ENCODE measurements around the gene SLC1A2. TPM values are rescaled to one million over a fixed set of nuclear protein-coding genes. Genes with fewer than 3 reads are reported as not detected.

Gene SLC1A2
- total RNA-seq, 1 experiment from 2014 or later: 1.7 TPM

- DNase-seq (ENCODE audit: low spot score): no peak
These were observed 5.8 kb downstream of the SLC1A2 start for GRCh38 chr11:35413598-35413997.

GRCh38 chr11:35412285-35412684 lies 7.1 kb downstream of the SLC1A2 start:
- peak; percentile 34 for DNase-seq (ENCODE audit: low spot score)

- no peak for DNase-seq (ENCODE audit: low spot score)
These were observed 12.3 kb downstream of the SLC1A2 start for GRCh38 chr11:35407041-35407440.

GRCh38 chr11:35404388-35404775 lies 15.0 kb downstream of the SLC1A2 start:
- DNase-seq (ENCODE audit: low spot score): peak; percentile 83

GRCh38 chr11:35403765-35404387 lies 15.5 kb downstream of the SLC1A2 start:
- no peak for DNase-seq (ENCODE audit: low spot score)

- no peak for DNase-seq (ENCODE audit: low spot score)
These were observed 16.4 kb downstream of the SLC1A2 start for GRCh38 chr11:35402751-35403660.

- DNase-seq (ENCODE audit: low spot score): no peak
These were observed 20.5 kb downstream of the SLC1A2 start for GRCh38 chr11:35398881-35399280.

GRCh38 chr11:35394941-35395340 lies 24.4 kb downstream of the SLC1A2 start:
- DNase-seq (ENCODE audit: low spot score): no peak

- no peak for DNase-seq (ENCODE audit: low spot score)
These were observed 26.3 kb downstream of the SLC1A2 start for GRCh38 chr11:35393098-35393497.

GRCh38 chr11:35391922-35392688 lies 27.3 kb downstream of the SLC1A2 start:
- DNase-seq (ENCODE audit: low spot score): peak; percentile 85

- peak; percentile 85 for DNase-seq (ENCODE audit: low spot score)
These were observed 28.3 kb downstream of the SLC1A2 start for GRCh38 chr11:35390737-35391682.

GRCh38 chr11:35389897-35390465 lies 29.4 kb downstream of the SLC1A2 start:
- no peak for DNase-seq (ENCODE audit: low spot score)

GRCh38 chr11:35389112-35389511 lies 30.2 kb downstream of the SLC1A2 start:
- DNase-seq (ENCODE audit: low spot score): no peak

- DNase-seq (ENCODE audit: low spot score): no peak
These were observed 31.3 kb downstream of the SLC1A2 start for GRCh38 chr11:35388061-35388460.

GRCh38 chr11:35387111-35387982 lies 32.0 kb downstream of the SLC1A2 start:
- peak; percentile 67 for DNase-seq (ENCODE audit: low spot score)

GRCh38 chr11:35383953-35384352 lies 35.4 kb downstream of the SLC1A2 start:
- DNase-seq (ENCODE audit: low spot score): no peak

- no peak for DNase-seq (ENCODE audit: low spot score)
These were observed 37.5 kb downstream of the SLC1A2 start for GRCh38 chr11:35381709-35382322.

GRCh38 chr11:35380603-35381002 lies 38.8 kb downstream of the SLC1A2 start:
- no peak for DNase-seq (ENCODE audit: low spot score)

- DNase-seq (ENCODE audit: low spot score): no peak
These were observed 42.1 kb downstream of the SLC1A2 start for GRCh38 chr11:35377262-35377661.
